Nephron progenitor cell (in vitro differentiated cells): ENCODE measurements around the gene GIPC3.

Experiments
- DNase-seq: peaks from one replicate; pipeline ENCODE4 v3.0.0; 2021
- H3K27ac Mint-ChIP-seq: 2 replicates; pipeline ENCODE4 v1.8.0; 2021; ENCODE audit warnings: mild to moderate bottlenecking, moderate library complexity, mixed read lengths
- H3K27me3 Mint-ChIP-seq: 2 replicates; pipeline ENCODE4 v1.8.0; 2021; ENCODE audit warnings: mild to moderate bottlenecking, low read depth, mixed read lengths; ENCODE audit not compliant: poor library complexity
- H3K36me3 Mint-ChIP-seq: 2 replicates; pipeline ENCODE4 v1.8.0; 2021; ENCODE audit warnings: low read depth, mixed read lengths
- H3K4me1 Mint-ChIP-seq: 2 replicates; pipeline ENCODE4 v1.8.0; 2021; ENCODE audit warnings: mixed read lengths
- H3K4me3 Mint-ChIP-seq: 2 replicates; pipeline ENCODE4 v1.8.0; 2021; ENCODE audit warnings: mild to moderate bottlenecking, moderate library complexity, mixed read lengths
- H3K9me3 Mint-ChIP-seq: 2 replicates; pipeline ENCODE4 v1.8.0; 2021; ENCODE audit warnings: mild to moderate bottlenecking, moderate library complexity, mixed read lengths
- TF ChIP-seq, protein P1 (sequence below): fragments of 200-600 bp; sonication (generic); IDR thresholded peaks from 2 replicates; pipeline ENCODE4 v1.5.0; 2021; ENCODE audit warnings: antibody characterized with exemption

Gene GIPC3

DNA sequence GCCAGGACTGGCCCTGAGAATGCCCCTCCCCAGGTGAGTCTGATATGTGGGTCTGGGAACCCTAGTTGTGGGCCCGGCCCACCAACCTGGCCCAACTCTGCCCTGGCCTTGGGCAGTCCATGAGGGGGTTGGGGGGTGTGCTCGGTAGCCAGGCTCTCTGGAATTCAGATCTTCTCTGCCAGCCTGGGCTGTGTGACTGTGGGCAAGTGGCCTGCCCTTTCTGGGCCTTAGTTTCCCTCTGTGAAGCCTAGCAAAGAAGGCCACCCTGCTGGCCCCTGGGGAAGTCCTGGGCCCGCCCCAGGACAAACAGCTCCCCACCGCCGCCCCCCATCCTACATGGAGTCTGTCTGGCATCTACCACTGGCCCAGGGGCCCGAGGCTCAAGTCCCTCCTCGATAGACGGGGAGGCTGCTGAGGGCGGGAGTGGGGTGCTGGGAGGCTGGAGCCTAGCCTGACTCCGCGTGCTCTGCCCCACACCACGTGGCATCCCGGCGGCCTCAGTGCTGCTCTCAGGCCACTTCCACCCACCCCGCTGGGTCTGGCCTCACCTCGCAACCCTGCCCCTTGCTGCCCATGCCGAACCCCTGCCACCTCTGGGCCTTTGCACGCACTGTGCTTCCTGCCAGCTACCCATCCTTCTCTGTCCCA is 29.7 kb downstream of the GIPC3 start:
- peaks cover 11% of the 10 kb centered on the region for H3K36me3 Mint-ChIP-seq
- peak overlapping the region; percentile 66 for H3K27ac Mint-ChIP-seq
- H3K9me3 Mint-ChIP-seq: no peaks in the 10 kb centered on the region
- H3K4me1 Mint-ChIP-seq: peaks cover 8% of the 10 kb centered on the region
- H3K27me3 Mint-ChIP-seq: no peaks in the 10 kb centered on the region
- no peak overlapping the region for H3K4me3 Mint-ChIP-seq
- no peak for DNase-seq
- TF ChIP-seq, protein P1, sequence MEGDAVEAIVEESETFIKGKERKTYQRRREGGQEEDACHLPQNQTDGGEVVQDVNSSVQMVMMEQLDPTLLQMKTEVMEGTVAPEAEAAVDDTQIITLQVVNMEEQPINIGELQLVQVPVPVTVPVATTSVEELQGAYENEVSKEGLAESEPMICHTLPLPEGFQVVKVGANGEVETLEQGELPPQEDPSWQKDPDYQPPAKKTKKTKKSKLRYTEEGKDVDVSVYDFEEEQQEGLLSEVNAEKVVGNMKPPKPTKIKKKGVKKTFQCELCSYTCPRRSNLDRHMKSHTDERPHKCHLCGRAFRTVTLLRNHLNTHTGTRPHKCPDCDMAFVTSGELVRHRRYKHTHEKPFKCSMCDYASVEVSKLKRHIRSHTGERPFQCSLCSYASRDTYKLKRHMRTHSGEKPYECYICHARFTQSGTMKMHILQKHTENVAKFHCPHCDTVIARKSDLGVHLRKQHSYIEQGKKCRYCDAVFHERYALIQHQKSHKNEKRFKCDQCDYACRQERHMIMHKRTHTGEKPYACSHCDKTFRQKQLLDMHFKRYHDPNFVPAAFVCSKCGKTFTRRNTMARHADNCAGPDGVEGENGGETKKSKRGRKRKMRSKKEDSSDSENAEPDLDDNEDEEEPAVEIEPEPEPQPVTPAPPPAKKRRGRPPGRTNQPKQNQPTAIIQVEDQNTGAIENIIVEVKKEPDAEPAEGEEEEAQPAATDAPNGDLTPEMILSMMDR: no peak

DNA sequence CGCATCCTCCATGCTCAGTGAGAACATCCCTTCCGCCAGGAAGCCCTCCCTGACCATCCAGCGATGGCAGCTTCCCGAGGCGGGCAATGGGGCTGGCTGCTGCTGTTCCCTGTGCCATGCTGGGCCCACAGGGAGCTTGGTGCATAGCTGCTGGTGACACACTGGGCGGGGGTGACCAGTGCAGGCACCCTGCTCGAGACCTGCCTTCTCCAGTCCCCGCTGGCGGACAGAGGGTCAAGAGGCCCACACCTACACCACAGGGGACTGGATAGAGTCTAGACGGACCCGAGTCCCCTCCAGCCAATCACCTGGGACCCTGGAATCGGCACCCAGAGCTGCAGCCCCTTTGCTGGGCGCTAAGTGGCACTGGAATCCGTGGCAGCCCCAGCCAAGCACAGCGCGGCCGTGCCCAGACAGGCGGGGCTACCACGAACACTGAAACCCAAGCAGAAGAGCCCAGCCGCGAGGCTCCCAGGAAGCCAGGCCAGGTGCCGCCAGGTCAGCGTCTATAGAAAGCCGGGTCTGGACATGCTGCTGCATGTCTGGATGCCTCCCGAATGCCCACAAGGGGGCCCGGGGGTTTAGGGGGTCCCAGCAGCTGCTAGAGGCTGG is 30.4 kb downstream of the GIPC3 start:
- H3K27ac Mint-ChIP-seq: peak overlapping the region; percentile 66
- no peaks in the 10 kb centered on the region for H3K27me3 Mint-ChIP-seq
- H3K4me3 Mint-ChIP-seq: no peak overlapping the region
- peaks cover 8% of the 10 kb centered on the region for H3K36me3 Mint-ChIP-seq
- TF ChIP-seq, protein P1: no peak
- peaks cover 8% of the 10 kb centered on the region for H3K4me1 Mint-ChIP-seq
- no peaks in the 10 kb centered on the region for H3K9me3 Mint-ChIP-seq
- DNase-seq: no peak

DNA sequence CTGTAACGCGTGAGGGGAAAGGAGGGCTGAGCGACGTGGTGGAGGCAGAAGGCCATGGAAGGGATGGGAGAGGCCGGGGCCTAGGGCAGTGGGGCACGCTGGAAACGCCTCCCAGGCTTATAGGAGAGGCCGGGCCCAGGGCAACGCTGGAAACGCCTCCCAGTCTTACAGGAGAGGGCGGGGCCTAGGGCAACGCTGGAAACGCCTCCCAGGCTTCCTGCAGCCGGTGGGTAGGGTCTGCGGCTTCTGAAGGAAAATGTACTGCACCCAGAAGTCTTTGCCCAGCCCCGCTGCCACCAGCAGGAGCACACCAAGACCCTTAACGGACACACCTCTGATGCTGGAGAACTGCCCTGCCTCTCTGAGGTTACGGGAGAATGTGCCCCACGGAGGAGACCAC is 32.2 kb downstream of the GIPC3 start:
- H3K27ac Mint-ChIP-seq: no peak overlapping the region
- TF ChIP-seq, protein P1: no peak
- peaks cover 8% of the 10 kb centered on the region for H3K4me1 Mint-ChIP-seq
- no peaks in the 10 kb centered on the region for H3K27me3 Mint-ChIP-seq
- peaks cover 5% of the 10 kb centered on the region for H3K36me3 Mint-ChIP-seq
- no peak for DNase-seq
- no peak overlapping the region for H3K4me3 Mint-ChIP-seq
- H3K9me3 Mint-ChIP-seq: no peaks in the 10 kb centered on the region

DNA sequence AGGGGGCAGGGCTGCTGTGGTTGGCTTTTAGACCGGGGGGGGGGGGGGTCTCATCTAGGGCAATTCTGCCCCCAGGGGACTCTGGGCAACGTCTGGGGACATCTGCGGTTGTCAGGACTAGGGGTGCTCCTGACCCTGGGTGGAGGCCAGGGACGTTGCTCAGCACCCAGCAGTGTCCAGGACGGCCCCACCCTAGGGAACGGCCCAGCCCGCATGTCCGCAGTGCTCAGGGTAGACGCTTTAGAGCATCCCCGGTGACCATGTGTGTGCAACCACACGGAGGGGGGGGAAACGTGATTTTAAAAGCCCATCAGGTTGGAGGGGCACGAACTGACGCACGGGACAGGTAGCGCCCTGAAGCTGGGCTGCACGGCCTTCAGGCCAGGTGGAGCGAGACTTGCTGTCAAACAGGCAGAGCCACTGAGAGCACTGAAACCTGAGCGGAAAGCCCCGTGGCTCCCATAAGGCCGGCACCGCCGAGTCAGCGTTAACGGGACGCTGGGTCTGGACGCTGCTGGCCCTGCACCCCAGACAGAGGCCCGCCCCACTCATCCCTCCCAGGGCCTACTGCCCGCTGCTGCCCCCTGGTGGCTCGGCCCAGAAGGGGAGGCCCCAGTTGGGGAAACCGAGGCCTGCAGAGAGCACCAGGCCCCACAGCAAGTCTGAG is 33.0 kb downstream of the GIPC3 start:
- peaks cover 8% of the 10 kb centered on the region for H3K4me1 Mint-ChIP-seq
- no peak overlapping the region for H3K27ac Mint-ChIP-seq
- H3K4me3 Mint-ChIP-seq: no peak overlapping the region
- TF ChIP-seq, protein P1: peak; percentile 84
- no peaks in the 10 kb centered on the region for H3K9me3 Mint-ChIP-seq
- H3K36me3 Mint-ChIP-seq: peaks cover 9% of the 10 kb centered on the region
- peak; percentile 74 for DNase-seq
- H3K27me3 Mint-ChIP-seq: peaks cover 3% of the 10 kb centered on the region

DNA sequence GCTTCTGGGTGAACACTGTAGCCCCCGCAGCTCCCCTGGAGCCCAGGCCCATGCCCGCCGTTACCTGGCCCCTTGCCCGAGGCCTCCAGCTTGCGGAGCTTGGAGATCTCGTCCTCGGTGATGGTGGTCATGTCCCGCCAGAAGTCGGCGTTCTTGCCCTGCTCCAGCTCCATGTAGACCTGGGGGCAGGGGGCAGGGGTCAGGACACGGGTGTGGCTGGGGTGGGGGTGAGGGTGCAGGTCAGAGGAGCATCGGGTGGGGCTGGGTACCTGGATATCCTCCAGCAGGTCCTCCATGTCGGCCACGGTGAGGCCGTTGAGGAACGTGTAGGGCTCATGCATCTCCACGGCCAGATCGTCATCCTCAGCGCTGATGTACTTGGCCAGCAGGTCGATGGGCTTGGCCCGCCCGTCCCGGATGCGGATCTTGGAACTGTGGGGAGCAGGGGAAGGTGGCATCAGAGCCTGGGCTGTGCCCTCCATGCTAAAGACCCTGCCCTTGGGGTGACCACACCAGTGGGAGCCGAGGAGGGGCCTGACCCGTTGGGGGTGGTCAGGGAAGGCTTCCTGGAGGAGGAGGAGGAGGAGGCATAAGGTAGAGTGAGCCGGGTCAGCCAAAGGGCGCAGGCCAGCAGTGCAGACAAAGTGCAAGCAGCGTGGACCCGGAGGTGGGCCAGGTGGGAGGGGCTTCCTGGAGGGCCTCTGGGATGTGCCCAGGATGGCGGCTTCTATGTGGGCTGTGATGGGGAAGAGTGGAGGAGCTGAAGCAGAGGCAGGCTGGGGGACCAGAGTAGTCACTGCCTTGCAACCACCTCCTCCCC is 33.7 kb downstream of the GIPC3 start:
- H3K36me3 Mint-ChIP-seq: peaks cover 9% of the 10 kb centered on the region

More for the DNA sequence above, 33.7 kb downstream of the GIPC3 start:
- no peak overlapping the region for H3K4me3 Mint-ChIP-seq
- H3K27me3 Mint-ChIP-seq: peaks cover 3% of the 10 kb centered on the region
- no peaks in the 10 kb centered on the region for H3K9me3 Mint-ChIP-seq
- no peak overlapping the region for H3K27ac Mint-ChIP-seq
- peaks cover 9% of the 10 kb centered on the region for H3K4me1 Mint-ChIP-seq
- TF ChIP-seq, protein P1: no peak
- no peak for DNase-seq
